SK-N-SH treated with all-trans-retinoic acid at 6 μM for 48 hours (cell line): ENCODE measurements around the gene GMPPB.
A peak's percentile ranks its signal among the peaks of the same experiment; 100 is the strongest.

ENCODE experiments used
- ATAC-seq: fragments of 200-7000 bp; cut with Tn5 transposase; 3 replicates; pipeline ENCODE4 v1.9.1; 2020; ENCODE audit warnings: mild to moderate bottlenecking, moderate library complexity
- ARNTL ChIP-seq: fragments of 450-650 bp; formaldehyde crosslinking; IDR thresholded peaks from 2 replicates; pipeline ENCODE4 v1.5.0; 2020; ENCODE audit warnings: low read depth, mild to moderate bottlenecking, moderate library complexity, borderline replicate concordance
- BACH2 ChIP-seq: fragments of 250-450 bp; sonication (Bioruptor Pico); IDR thresholded peaks from 2 replicates; pipeline ENCODE4 v1.9.0; 2021; ENCODE audit warnings: mild to moderate bottlenecking, borderline replicate concordance
- GLIS3 ChIP-seq: fragments of 250-450 bp; sonication (Bioruptor Pico); IDR thresholded peaks from 2 replicates; pipeline ENCODE4 v1.5.0; 2020; ENCODE audit warnings: mild to moderate bottlenecking, moderate library complexity
- ISL1 ChIP-seq: fragments of 250-450 bp; sonication (Bioruptor Pico); IDR thresholded peaks from 2 replicates; pipeline ENCODE4 v2.1.2; 2022; ENCODE audit warnings: mild to moderate bottlenecking, moderate library complexity
- RARB ChIP-seq: fragments of 250-450 bp; sonication (Bioruptor Pico); IDR thresholded peaks from 2 replicates; pipeline ENCODE4 v1.8.0; 2021; ENCODE audit warnings: mild to moderate bottlenecking, moderate library complexity
- SNAI2 ChIP-seq: fragments of 250-450 bp; sonication (Bioruptor Pico); IDR thresholded peaks from 2 replicates; pipeline ENCODE4 v1.5.0; 2020; ENCODE audit warnings: mild to moderate bottlenecking, moderate library complexity
- TSHZ2 ChIP-seq: fragments of 250-450 bp; sonication (Bioruptor Pico); IDR thresholded peaks from 2 replicates; pipeline ENCODE4 v1.5.0; 2020; ENCODE audit warnings: mild to moderate bottlenecking, moderate library complexity
- ZC3H10 ChIP-seq: fragments of 250-450 bp; sonication (Bioruptor Pico); IDR thresholded peaks from 2 replicates; pipeline ENCODE4 v1.5.1; 2021; ENCODE audit warnings: mild to moderate bottlenecking, moderate library complexity
- ZFP3 ChIP-seq: fragments of 250-450 bp; sonication (Bioruptor Pico); IDR thresholded peaks from 2 replicates; pipeline ENCODE4 v1.5.0; 2020; ENCODE audit warnings: mild to moderate bottlenecking, moderate library complexity
- ZNF565 ChIP-seq: fragments of 450-650 bp; formaldehyde crosslinking; conservative IDR thresholded peaks from 2 replicates; pipeline ENCODE4 v1.5.0; 2020; ENCODE audit warnings: low read depth, mild to moderate bottlenecking, moderate library complexity
- ZNF70 ChIP-seq: fragments of 450-650 bp; formaldehyde crosslinking; IDR thresholded peaks from 2 replicates; pipeline ENCODE4 v1.5.0; 2020; ENCODE audit warnings: mild to moderate bottlenecking, moderate library complexity
- TF ChIP-seq, protein P1 (sequence below): fragments of 250-450 bp; sonication (Bioruptor Pico); IDR thresholded peaks from 2 replicates; pipeline ENCODE4 v1.8.0; 2020; ENCODE audit warnings: mild to moderate bottlenecking, moderate library complexity, borderline replicate concordance
- TF ChIP-seq, protein P2 (sequence below): fragments of 250-450 bp; sonication (Bioruptor Pico); IDR thresholded peaks from 2 replicates; pipeline ENCODE4 v1.8.0; 2021; ENCODE audit warnings: low read depth, mild to moderate bottlenecking, moderate library complexity, borderline replicate concordance

The GMPPB gene

GRCh38 chr3:49673121-49673714 is 50.5 kb downstream of the GMPPB start (continued):
- TF ChIP-seq, protein P1, sequence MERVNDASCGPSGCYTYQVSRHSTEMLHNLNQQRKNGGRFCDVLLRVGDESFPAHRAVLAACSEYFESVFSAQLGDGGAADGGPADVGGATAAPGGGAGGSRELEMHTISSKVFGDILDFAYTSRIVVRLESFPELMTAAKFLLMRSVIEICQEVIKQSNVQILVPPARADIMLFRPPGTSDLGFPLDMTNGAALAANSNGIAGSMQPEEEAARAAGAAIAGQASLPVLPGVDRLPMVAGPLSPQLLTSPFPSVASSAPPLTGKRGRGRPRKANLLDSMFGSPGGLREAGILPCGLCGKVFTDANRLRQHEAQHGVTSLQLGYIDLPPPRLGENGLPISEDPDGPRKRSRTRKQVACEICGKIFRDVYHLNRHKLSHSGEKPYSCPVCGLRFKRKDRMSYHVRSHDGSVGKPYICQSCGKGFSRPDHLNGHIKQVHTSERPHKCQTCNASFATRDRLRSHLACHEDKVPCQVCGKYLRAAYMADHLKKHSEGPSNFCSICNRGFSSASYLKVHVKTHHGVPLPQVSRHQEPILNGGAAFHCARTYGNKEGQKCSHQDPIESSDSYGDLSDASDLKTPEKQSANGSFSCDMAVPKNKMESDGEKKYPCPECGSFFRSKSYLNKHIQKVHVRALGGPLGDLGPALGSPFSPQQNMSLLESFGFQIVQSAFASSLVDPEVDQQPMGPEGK (CRISPR knock-in tag) = no peak
- no peak for TF ChIP-seq BACH2 (CRISPR knock-in tag)
- no peak for TF ChIP-seq SNAI2
- TF ChIP-seq GLIS3 (CRISPR knock-in tag) = no peak
- TF ChIP-seq, protein P2, sequence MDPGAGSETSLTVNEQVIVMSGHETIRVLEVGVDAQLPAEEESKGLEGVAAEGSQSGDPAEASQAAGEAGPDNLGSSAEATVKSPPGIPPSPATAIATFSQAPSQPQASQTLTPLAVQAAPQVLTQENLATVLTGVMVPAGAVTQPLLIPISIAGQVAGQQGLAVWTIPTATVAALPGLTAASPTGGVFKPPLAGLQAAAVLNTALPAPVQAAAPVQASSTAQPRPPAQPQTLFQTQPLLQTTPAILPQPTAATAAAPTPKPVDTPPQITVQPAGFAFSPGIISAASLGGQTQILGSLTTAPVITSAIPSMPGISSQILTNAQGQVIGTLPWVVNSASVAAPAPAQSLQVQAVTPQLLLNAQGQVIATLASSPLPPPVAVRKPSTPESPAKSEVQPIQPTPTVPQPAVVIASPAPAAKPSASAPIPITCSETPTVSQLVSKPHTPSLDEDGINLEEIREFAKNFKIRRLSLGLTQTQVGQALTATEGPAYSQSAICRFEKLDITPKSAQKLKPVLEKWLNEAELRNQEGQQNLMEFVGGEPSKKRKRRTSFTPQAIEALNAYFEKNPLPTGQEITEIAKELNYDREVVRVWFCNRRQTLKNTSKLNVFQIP (CRISPR knock-in tag) = no peak
- TF ChIP-seq ZNF70 (CRISPR knock-in tag) = no peak

DNA sequence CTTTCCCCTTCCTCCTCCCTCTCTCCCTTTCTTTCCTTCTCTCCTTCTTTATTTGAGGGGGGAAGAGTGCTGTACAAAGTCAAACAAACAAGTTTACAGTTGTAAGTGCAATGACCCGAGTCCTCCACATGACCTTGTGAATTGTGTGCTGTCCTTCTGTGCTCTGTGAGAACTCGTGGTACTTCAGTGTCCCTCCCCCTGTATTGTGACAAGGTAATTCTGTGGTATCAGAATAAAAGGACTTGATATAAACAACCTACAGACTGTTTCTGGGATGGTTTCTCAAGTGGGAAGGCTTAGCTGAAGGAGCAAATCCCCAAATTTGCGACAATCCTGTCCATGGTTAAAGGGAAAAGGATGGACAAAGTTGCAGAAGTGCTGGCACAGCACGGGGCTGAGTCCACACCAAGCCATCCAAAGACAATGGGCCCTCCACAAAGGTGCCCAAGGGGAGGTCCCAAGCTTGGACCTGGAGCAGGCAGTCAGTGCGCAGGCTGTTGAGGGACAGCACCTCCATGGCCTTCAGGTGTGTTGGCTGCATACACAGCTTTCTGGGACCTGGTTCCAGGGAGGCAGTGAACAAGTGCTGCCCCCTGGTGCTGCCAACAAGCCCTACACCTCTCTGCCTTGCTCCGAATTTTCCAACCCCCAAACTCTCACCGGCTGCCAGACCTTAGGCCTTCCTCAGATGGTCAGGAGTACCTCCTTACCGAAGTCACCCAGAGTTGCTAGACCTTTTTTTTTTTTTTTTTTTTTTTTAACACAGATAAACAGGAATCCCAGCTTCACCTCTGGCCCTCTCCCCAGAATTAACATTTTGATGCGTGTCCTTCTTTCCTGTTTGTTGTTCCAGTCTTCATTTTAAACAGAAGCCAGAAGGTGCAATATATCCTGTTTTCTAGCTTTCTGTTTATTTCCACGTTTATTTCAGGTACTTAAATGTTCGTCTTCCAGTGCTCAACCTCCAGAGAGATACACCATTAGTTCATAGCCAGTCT is 52.2 kb downstream of the GMPPB start:
- peak; percentile 18; the same call in 2 of the 3 replicates for ATAC-seq
- TF ChIP-seq, protein P2 (CRISPR knock-in tag) = no peak
- TF ChIP-seq ISL1 (CRISPR knock-in tag) (no peak), ZFP3 (CRISPR knock-in tag) (no peak), SNAI2 (no peak), RARB (CRISPR knock-in tag) (no peak), TSHZ2 (CRISPR knock-in tag) (no peak), ARNTL (CRISPR knock-in tag) (no peak), ZNF565 (CRISPR knock-in tag) (no peak)

- TF ChIP-seq ZC3H10 (CRISPR knock-in tag) = no peak
- no peak for ATAC-seq
Measured at GRCh38 chr3:49670940-49671290, 52.8 kb downstream of the GMPPB start.
